Activated CD4-positive, alpha-beta T cell treated with anti-CD3 and anti-CD28 coated beads, Interleukin-2, amount 50 U/mL, for 16 hours (primary cell): ENCODE results near the gene ZBED5.
"Not testable (repeated sequence)": the region's sequence is repeated elsewhere in the genome, so short reads cannot be mapped to it uniquely, and the experiment has no call there.

Experiments
- DNase-seq: peaks from one replicate; pipeline ENCODE4 v3.0.0-alpha.2; 2020

Gene ZBED5

GRCh38 chr11:10836884-10837283 is 21.0 kb downstream of the ZBED5 start:
- not testable (repeated sequence) for DNase-seq

- DNase-seq: no peak
These were observed 28.7 kb downstream of the ZBED5 start for GRCh38 chr11:10829139-10829538.

DNA sequence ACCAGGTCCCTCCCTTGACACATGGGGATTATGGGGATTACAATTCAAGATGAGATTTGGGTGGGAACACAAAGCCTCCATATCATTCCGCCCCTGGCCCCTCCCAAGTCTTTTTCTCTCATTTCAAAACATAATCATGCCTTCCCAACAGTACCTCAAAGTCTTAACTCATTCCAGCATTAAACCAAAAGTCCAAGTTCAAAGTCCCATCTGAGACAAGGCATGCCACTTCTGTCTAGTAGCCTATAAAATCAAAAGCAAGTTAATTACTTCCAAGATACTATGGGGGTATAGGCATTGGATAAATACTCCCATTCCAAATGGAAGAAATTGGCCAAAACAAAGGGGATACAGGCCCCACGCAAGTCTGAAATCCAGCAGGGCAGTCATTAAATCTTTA is 29.5 kb downstream of the ZBED5 start:
- DNase-seq: no peak

DNA sequence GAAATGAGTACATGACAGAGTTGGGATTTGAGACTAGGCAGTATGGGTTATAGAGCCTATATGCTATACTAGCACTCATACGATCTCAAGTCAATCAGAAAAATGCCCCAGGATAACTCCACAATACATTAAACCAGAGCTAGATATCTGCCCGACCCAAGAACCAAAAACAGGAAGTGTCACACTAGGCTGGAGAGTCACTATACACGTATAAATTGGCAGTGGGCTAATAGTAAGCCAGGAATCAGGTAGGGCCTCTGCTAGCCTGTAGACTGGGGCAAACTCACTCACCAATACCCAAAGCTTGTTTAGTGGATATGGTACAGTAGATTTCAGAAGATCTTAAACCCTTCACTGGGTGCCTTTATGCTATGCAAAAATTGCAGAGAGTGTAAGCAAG is 33.0 kb downstream of the ZBED5 start:
- DNase-seq: no peak

DNA sequence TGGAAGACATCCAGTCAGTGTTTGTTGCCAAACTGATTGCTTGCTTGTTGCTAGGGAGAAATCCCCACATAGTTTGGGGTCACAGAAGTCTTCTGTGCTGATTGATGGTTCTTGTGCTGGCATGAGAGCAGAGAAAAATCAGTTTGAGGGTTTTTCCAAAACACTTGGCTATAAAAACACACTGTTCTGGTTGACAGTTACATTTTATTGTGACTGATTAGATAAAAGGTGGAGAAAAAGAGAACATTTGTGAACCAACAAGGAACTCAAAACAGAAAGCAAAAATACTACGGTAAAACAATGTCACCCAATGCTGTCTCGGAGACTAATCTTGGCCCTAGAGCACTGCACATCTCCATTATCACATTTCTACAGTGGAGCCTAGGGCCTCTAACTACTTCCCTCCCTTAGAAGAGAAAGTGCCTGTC is 34.7 kb downstream of the ZBED5 start:
- DNase-seq: no peak

DNA sequence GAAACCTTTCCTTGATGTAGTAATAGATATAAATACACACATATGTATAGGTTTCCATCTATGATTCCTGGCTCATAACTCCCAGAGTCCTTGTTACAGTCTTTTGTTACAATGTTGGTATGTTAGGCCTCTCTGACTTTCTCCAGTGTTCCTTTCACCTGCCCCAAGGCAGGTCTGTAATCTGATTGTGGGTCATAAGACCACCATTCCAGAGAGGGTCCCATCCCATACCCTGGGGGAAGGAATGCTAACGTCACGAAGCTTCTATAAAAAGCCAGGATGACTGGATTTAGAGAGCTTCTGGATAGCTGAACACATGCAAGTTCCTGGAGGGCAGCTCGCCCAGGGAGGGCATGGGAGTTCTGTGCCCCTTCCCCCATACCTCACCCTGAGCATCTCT is 35.4 kb downstream of the ZBED5 start:
- DNase-seq: not testable (repeated sequence)

GRCh38 chr11:10818594-10818993 is 39.3 kb downstream of the ZBED5 start:
- no peak for DNase-seq

DNA sequence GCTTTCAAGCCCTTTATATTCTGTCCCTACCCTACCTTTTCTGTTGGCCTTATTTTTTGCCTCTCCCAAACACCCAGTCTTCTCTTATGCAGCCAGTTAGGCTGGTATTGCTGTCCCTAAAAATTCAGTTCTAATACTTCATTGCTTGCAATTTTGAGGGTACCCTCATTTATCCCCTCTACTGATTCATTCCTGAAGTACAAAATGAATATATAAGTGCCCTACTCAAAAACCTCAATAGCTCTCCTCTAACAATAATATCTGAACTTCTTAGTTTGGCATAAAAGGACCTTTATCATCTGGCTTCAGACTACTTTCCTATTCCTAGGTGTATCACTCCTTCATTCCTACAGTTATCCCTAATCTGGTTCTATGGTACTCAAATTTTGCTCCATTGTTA is 43.9 kb downstream of the ZBED5 start:
- DNase-seq: peak; percentile 51

DNA sequence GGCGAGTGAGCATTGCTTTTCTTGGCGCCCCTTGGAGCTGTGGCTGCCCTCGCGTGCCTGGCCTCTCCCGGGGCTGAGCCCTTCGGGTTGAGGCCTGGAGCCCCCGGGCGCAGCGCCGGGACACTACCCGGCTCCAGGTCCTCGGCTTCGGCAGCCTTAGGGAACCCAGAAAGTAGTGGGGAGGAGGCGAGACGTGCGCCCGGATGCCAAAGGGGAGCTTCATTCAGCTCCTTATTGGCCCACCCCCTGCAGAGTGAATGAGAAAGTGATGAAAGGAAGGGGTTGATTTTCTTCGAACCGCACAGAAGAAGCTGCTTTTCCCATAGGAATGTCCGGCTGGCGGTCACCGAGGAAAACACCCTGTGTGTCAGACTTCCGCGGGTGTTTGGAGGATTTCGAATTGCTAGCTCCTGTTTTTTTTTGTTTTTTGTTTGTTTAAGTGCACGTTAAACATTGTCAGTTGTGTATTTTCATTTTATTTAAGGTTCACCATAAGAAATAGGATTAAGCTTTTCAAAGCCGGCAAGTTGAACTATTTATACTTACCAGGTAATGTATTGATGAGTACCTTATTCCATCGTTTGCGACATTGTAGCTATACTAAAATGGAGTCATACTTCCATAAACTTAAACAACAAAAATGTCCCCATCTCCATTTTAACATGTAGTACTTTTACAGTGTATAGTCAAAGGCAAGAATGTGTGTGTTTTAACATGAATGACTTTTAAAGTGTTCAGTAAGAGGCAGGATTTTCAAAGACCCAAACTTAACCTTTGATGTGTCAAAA is 48.3 kb downstream of the ZBED5 start:
- DNase-seq: peak; percentile 50

- peak; percentile 99 for DNase-seq
These were observed 49.1 kb downstream of the ZBED5 start, which contains the start of gene EIF4G2 for GRCh38 chr11:10808553-10809372. EIF4G2 (minus strand) TSS chr11:10808926.

DNA sequence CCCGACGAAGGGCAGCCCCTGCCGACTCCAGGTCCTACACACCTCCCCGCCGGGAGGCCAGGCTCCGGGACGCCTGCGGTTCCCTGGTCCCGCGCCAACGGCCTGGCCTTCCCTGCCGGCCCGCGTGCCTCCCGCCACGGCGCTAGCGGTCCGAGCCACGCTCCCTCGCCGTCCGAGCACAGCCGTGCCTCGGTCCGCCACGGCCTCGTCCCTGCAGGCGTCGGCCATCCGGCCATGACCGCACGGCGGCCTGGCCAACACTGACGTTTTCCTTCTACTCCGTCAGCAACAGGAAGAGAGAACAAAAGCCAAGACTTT is 49.7 kb downstream of the ZBED5 start:
- no peak for DNase-seq

DNA sequence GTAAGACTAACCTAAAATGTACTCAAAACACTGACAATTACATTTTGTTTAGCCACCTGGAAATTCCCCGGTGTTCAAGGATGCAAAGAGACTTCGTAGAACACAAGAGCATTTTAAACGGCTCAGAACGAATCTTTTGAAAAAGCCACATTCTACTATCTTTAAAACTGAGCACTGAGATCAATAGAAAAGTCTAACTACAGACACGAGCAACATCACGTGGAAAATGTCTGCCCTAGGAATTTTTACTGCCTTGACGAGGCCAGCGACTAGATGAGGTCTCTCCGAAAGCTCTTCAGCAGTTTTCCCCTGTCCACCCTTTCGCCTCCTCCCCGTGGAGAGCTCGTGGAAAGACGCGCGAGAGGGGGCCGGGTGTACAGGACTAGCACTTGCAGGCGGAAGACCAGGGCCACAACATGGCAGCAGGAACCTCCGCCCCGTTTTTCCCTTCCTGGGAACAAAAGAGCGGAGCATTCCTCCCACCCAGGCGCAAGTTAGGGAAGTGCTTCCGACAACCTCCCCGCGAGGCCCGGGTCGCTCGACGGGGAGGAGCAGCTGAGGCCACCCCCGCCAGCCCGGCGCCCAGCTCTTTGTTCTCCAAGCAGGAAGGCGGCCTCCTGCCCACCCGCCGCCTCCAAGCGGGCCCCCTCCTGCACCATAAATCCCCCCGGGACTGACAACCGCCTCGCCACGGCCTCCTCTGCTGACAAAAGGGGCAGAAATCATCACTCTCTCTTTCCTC is 50.2 kb downstream of the ZBED5 start:
- DNase-seq: peak; percentile 55

DNA sequence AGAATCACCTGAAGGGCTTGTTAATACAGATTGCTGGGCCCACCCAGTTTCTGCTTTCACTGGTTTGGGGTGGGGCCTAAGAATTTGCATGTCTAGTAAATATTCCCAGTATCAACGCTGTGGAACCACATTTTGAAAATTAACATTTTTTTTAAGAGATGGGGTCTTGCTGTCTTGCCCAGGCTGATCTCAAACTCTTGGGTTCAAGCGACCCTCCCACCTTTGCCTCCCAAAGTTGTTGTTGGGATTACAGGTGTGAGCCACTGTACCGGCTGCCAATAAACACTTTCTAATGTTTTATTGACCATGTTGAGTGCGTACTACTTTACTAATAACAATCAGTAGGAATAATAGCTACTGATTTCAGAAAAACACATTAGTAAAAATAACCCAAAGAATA is 51.6 kb downstream of the ZBED5 start:
- DNase-seq: no peak

DNA sequence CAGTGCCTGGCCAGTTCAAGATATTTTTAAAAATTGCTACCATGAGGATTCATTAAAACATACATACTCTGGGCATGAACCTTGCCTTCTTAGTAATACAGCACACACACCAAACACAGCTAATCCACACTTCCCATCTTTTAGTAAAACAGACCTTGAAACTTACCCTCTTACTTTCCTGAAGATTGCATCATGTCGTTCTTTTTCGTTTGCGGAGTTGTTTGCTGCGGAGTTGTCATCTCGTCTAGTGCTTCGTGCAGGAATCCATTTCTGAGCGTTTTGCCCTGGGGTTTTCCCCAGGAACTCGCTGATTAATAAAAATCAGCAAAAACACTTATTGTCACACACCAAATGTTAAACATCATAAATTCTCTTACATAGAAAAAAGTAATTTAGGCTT is 52.1 kb downstream of the ZBED5 start:
- DNase-seq: no peak

DNA sequence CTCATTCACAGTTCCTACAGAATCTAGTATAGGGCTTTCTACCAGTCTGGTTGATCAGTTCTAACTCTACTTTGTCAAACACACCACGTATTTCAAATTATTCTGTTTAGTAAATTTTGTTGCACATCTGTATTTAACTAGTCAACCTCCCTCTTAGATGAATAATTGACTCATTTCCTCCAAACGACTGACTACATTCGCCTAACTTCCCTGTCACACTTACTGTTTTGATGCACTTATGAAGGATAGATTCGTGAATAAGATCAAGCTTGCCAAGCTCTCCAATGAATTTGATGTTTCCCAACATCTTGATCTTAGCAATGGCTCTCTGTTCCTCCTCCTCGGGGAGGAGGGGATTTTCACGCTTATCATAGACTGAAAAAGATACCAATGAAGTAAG is 54.2 kb downstream of the ZBED5 start:
- no peak for DNase-seq
